Epithelial cell of esophagus (primary cell): ENCODE results near the gene SLC35C1.

Source experiments
- DNase-seq: peaks from one replicate; pipeline ENCODE4 v3.0.0; 2010; ENCODE audit warnings: low read depth
- H3K4me3 ChIP-seq: 2 replicates; pipeline ENCODE4 v1.5.1; 2011; ENCODE audit warnings: mild to moderate bottlenecking, low read length, control low read depth
- TF ChIP-seq, protein P1 (sequence below): IDR thresholded peaks from 2 replicates; pipeline ENCODE4 v1.5.1; 2011; ENCODE audit warnings: low read depth, mild to moderate bottlenecking, low read length, control low read depth, inconsistent platforms; ENCODE audit not compliant: insufficient read depth; ENCODE audit errors: missing control alignments

SLC35C1 gene

DNA sequence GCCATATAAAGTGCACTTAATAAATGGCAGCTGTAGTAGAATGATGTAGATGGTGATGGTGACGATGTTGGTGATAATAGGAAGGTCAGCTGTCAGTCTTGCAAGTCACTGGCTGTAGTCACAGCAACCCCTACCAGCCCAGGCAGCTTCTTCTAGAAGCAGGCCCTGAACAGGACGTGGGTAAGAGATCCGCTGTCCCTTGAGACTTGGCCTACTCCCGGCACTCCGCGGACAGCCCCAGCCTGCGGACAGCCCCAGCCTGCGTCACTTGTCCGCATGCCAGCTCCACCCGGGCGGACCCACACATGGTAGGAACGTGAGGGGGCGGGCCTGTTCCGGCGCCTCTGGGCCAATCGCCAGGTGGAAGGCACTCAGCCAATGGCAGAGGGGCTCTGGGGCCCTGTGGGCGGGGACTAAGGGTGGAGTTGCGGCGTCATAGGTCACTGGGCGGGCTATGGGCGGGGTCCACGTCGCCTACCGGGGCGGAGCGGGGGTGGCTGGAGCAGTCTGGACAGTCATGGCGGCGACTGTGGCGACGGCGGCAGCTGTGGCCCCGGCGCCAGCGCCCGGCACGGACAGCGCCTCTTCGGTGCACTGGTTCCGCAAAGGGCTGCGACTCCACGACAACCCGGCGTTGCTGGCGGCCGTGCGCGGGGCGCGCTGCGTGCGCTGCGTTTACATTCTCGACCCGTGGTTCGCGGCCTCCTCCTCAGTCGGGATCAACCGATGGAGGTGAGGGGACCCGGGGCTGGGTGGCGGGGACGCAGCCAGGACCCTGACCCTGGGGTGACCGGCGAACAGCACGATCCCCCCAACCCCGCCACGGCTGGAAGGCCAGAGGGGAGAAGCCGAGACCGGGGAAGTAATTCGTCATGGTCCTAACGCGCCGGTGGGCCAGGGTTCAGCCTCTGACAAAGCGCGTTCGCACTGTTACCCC is 42.3 kb downstream of the SLC35C1 start, which contains the start of gene CRY2:
Gene CRY2 (plus strand): TSS at position 502 of the 937 bp plus-strand sequence. CDS start 16 bp downstream, at position 518.
- peak; percentile 98 for DNase-seq
- peak within 1 kb of the TSS; percentile 95 for H3K4me3 ChIP-seq
- TF ChIP-seq, protein P1, sequence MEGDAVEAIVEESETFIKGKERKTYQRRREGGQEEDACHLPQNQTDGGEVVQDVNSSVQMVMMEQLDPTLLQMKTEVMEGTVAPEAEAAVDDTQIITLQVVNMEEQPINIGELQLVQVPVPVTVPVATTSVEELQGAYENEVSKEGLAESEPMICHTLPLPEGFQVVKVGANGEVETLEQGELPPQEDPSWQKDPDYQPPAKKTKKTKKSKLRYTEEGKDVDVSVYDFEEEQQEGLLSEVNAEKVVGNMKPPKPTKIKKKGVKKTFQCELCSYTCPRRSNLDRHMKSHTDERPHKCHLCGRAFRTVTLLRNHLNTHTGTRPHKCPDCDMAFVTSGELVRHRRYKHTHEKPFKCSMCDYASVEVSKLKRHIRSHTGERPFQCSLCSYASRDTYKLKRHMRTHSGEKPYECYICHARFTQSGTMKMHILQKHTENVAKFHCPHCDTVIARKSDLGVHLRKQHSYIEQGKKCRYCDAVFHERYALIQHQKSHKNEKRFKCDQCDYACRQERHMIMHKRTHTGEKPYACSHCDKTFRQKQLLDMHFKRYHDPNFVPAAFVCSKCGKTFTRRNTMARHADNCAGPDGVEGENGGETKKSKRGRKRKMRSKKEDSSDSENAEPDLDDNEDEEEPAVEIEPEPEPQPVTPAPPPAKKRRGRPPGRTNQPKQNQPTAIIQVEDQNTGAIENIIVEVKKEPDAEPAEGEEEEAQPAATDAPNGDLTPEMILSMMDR = no peak

DNA sequence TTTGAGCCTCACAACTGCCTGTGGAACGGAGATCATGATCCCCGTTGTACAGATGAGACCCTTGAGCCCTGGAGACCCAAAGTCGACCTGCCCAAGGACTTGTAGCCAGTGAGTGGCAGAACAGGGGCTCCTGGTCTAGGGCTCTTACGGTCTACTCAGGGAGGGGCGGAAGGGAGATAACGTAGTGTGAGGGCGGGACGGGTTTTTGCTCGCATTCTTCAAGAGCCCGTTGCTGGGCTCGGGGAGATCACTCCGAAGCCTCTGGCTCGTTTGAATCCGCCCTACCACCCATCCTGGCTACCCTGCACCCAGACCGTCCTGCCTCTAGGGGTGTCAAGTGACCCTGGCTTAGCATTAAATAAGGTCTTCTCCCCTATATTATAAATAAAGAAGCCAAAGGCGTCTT is 43.0 kb downstream of the SLC35C1 start:
- H3K4me3 ChIP-seq = peak overlapping the region; percentile 95
- DNase-seq = peak; percentile 74
- TF ChIP-seq, protein P1 = peak; percentile 11

DNA sequence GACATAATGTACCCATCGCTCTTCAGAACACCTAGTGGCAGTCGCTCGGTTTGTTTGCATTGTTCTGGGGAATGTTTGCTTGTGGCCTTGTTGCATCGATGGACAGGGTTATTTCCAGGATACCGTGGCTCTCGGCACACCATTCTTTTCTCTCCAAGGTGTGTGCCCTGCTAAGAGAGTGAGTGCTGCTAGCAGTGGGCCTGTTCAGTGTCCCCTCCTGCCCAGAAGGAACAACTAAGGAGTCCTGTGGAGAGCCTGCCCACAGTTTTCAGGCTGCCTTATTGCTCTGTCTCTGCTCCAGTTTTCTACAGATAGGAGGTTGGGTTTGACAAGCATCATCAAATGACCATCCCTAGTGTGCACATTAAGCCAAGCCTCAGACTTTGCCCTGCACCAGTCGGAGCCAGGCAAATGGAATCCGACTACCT is 43.7 kb downstream of the SLC35C1 start:
- no peak for DNase-seq
- peak overlapping the region; percentile 95 for H3K4me3 ChIP-seq
- TF ChIP-seq, protein P1 = no peak

DNA sequence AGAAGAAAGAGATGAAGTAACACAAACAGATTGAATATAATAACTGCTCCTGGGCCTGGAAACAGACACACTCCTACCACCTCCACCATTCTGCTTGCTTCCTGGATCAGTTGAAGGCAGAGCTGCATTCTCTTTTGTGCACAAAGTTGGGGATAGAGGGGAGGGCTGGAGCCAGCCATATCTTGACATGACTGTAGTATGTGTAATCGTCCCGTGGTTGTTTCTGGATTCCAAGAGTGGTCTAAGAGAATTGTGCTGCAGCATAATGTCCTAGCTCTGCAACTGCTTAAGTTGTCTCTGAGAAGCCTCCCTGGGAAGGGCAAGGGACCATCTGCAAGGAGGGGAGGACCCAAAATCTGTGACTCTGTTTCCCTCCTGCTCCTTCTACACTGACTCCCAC is 45.5 kb downstream of the SLC35C1 start:
- no peak for DNase-seq
- H3K4me3 ChIP-seq = no peak overlapping the region
- TF ChIP-seq, protein P1 = no peak

DNA sequence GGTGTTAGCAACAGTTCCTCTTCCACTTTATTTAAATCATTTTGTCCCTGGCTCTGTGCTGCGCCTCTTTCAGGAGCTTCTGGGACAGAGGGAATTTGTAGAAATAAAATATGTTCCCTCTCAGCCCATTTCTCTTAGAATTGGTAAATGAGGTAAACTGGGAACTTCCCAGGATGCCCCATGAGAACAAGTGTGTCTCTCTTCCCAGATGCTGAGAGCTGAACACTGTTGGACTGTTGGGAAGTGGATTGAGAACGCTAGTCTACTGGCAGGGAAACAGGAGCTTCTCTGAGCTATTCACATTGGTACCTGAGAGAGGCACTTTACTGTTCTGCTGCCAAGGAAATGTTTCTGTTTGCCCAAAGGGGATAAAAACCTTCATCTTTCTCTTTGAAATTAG is 46.3 kb downstream of the SLC35C1 start:
- no peak overlapping the region for H3K4me3 ChIP-seq
- no peak for DNase-seq
- TF ChIP-seq, protein P1 = no peak

DNA sequence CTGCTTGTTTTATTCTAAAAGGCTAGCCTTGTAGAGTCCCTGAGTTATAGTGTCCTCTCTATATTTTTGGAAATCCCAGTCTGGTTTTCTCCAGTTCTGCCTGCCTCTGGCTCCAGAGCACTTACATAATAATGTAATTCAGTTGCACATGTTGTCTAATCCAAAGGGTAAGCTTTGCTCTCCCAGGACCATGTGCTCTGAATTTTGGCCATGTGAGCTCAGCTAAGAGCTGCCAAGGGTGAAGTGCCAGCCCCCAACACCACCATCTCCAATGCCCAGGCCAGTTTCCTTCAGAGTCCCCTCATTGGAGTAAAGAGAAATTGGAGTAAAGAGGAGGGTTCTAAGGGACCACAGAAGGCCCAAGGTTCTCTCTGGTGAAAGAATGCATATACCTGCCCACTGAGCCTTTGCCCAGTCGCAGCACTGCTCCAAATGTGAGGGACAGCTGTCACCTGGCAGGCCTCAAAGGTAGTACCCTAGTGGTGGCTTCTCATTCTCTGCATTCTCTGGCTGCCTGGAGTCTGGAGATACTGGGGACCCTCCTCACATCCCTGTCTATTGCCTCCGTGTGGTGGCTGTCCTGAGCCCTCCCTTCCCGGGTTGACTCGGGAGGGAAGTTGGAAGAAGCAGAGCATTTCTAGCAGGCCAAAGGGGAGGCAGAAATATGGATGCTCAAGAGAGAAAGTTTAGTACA is 47.2 kb downstream of the SLC35C1 start:
- no peak for DNase-seq
- TF ChIP-seq, protein P1 = no peak
- H3K4me3 ChIP-seq = no peak overlapping the region
